NK-92 (cell line): ENCODE measurements around the gene ZNF618.

Experiments
- DNase-seq: peaks from one replicate; lab custom pipeline; 2025; ENCODE audit not compliant: unreplicated experiment; lab: John Stamatoyannopoulos, UW

Gene ZNF618

DNA sequence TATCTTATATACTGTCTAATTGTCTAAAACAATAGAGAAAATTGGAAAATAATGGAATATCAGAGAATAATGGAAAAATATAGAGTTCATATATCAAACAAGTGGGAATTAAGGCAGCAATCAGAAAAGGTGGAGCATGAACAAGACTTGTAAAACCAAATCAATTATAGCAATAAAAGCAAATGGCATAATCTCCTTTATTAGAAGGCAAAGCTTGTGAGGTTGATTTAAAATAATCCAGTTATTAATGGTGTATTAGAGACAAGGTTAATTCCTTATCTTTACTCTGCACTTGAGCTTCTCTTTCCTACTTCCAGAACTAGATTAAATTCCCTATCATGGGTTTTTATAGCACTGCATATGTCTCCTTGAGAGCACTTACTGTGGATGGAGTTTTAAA, 137.9 kb downstream of the ZNF618 start:
- DNase-seq, result no peak

DNA sequence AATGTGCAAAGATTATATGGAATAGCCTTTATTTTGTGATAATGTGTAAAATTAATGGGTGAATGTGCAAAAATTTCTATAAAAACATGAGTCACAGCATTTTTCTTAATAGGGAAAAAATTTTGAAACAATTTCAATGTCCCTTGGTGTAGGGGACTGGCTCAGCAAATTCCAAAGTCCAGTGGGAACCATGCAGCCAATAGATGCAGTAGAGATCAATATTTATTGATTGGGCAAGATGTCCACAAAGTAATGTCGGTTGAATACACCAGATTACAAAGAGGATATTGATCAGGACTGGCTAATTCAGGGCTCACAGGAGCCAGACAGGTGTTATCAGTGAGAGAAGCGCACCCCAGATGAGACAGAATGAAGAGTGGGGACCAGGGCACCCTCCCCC, 139.5 kb downstream of the ZNF618 start:
- DNase-seq, result no peak

- no peak for DNase-seq
Measured at GRCh38 chr9:114016101-114016500, 140.0 kb downstream of the ZNF618 start.

GRCh38 chr9:114016629-114017423, 140.7 kb downstream of the ZNF618 start:
- DNase-seq, result no peak

GRCh38 chr9:114017741-114018715, 141.9 kb downstream of the ZNF618 start:
- no peak for DNase-seq

- no peak for DNase-seq
Measured at GRCh38 chr9:114021578-114021977, 145.5 kb downstream of the ZNF618 start.

GRCh38 chr9:114023961-114024360, 147.9 kb downstream of the ZNF618 start:
- DNase-seq, result no peak

- DNase-seq, result no peak
Measured at GRCh38 chr9:114025196-114025753, 149.2 kb downstream of the ZNF618 start.

- no peak for DNase-seq
Measured at GRCh38 chr9:114025760-114026159, 149.7 kb downstream of the ZNF618 start.

GRCh38 chr9:114026335-114026734, 150.2 kb downstream of the ZNF618 start:
- no peak for DNase-seq

GRCh38 chr9:114027159-114027862, 151.2 kb downstream of the ZNF618 start:
- DNase-seq, result no peak

DNA sequence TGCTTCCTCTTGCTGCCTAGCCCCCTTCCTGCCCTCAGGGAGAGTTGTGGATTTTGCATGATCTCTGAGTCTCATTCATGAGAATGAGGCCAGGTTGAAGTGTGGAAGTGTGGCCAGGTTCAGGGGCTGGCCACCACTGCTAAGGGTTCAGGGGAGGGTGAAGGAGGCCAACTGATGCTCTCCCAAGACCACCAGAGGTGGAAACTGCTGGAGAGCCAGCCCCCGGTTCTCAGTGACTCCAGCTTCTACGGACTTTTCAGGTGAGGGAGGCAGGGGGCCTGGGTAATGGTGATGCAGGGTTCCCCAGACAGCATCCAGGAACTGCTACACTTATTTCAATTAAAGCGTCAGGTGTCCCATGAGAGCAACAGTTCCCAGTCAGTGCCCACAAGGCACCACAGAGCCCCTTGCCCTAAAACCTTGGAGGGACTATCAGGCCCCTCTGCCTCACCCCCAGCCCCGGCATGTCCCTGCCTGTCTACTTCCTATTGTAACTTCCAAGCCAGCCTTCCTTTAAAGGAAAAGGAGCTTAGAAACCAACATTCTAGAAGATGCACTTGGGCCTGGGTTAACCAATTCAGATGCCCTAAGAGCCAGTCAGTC, 151.9 kb downstream of the ZNF618 start:
- no peak for DNase-seq

DNA sequence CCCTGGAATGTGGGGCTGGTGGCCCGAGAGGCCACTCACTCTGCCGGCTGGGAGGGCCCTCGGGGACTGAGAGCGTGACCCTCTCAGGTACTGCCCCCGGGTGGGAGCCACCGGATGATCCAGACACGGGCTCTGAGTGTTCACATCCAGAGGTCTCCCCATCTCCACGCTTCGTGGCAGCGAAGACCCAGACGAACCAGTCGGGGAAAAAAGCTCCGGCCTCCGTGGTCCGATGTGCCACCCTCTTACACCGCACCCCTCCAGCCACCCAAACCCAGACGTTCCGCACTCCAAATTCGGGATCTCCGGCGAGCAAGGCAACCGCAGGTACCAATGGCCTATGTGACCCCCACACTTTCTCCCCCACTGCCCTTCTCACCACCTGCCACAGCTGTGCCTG, 152.5 kb downstream of the ZNF618 start:
- DNase-seq, result no peak

DNA sequence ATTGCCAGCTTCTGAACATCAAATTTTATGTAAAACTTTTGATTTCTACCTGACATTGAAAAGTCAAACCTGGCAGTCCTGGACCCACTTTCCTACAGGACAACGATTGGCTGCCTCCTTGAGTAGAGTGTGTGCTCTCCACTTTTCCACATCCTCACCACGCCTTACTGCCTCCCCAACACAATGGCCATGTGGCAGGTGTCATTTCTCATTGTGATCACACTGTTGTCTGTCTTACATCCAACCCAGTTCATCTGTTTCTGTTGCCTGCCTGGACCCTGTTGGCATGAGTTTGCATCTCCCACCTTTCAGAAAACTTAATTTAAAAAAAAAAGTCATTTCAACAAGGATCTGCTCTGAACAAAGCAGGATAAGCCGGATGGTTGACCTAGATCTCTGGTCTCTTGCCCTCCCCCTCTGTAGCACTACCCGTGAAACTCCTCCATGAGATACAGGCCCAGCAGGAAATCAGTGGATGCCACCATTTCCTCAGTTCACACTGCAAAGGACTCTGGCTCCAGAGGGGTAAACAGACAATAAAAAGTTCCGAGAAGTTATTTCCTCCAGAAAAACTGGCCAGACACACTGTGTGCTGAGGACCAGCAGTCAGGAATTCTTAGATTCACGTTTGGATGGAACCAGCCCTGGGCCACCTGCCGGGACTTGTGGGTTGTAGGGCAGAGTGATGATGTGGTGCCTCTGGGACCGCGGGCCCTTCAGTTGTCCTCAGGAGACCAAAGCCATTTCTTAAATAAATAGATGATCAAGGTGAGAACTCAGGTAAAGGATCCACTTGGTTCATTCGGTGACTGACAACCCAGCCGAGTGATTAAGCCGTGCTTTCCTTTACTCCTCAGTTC, 153.4 kb downstream of the ZNF618 start:
- DNase-seq, result no peak

DNA sequence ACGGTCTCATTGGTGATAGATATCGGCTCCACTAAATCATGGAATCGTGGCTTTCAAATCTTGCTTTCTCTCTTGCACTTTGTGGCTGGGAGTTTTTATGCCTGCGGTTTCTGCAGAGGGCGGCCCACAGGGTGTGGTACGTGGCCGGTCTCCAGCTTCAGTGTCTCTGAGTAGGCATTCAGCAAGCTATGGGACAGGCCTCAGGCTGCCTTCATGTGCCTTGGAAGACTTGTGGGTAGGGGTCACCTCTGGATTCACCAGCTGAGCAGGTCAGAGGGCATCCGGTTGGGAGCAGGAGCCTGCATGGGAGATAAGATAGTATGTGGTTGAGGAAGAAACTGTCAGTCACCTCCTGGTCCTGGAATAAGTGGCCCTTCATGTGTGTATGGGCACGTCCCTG, 154.3 kb downstream of the ZNF618 start:
- DNase-seq, result no peak

GRCh38 chr9:114031037-114031630, 155.0 kb downstream of the ZNF618 start:
- no peak for DNase-seq

- DNase-seq, result no peak
Measured at GRCh38 chr9:114031948-114032840, 156.1 kb downstream of the ZNF618 start.

DNA sequence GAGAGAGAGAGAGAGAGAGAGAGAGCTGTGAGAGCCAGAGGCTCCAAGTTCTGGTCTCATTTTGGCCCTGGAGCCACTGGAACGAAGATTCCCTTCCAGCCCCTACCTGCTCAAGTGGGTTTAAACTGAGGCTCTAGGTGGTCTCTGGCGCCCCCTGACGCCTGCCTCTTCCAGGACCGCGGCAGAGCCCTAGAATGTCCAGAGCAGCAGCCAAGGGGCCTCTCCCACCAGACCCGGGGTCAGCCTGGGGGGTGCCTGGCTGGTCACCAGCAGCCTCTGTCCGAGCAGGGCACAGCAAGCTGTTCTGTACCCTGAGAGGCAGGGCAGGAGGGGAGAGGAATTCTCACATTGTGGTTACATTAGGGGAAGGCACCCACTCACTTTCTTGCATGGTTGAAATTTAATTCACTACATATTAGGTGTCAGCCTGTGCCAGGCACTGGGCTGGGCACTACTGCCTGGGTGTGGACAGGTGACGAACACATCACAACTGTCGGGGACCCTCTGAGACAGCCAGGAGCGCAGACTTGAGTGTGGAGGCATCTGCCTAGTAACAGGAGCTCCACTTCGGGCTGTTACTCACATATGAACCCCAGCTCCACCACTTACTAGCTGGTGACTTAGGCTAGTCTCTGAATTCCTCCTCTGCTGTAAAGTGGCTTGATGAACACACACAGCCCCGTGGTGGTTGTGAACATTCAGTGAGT, 157.4 kb downstream of the ZNF618 start:
- DNase-seq, result no peak
